Ovary (tissue), 3 donors: ENCODE results near the gene FZD7.

Experiments
- EP300 ChIP-seq: sonication (generic); formaldehyde crosslinking; IDR thresholded peaks from one replicate; pipeline ENCODE4 v1.6.1; 2017; ENCODE audit warnings: antibody characterized with exemption
- POLR2A ChIP-seq: fragments of 450-650 bp; IDR thresholded peaks from one replicate; pipeline ENCODE4 v1.6.1; 2017; ENCODE audit warnings: antibody characterized with exemption, mild to moderate bottlenecking, moderate library complexity
- TF ChIP-seq, protein P1 (sequence below), 3 donors: fragments of 450-650 bp in 2 of 3; fragments of 200-600 bp in 1 of 3; IDR thresholded peaks; one replicate each; pipeline versions ENCODE4 v1.5.1 to v1.8.0; 2016 to 2022; ENCODE audit warnings: antibody characterized with exemption in 3 of 3, mild to moderate bottlenecking in 1 of 3
- donor health status: DM: no; HTN: no; CAD: no.

DNA sequence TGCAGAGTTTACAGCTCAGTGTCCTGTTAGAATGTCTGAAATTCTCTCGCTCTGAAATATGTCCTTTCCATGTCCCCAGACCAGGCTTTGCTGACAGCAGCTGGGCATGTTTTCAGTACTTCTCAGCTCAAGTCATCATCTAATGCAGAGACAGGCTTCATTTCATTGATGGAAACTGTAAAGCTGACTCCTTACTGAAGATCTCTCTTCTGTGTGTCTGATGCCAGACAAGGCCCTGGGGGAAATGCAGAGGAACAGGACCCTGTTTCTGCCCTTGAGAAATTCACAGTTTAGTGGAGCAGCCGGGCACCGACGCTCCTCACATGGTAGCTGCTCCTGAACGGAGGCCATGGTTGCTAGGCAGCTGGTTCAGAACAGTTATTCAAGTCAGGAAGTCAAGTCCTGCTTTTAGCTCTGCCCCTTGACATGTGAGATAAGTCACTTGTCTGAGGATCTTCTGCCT lies 24.6 kb upstream of the FZD7 start:
- TF ChIP-seq, protein P1, sequence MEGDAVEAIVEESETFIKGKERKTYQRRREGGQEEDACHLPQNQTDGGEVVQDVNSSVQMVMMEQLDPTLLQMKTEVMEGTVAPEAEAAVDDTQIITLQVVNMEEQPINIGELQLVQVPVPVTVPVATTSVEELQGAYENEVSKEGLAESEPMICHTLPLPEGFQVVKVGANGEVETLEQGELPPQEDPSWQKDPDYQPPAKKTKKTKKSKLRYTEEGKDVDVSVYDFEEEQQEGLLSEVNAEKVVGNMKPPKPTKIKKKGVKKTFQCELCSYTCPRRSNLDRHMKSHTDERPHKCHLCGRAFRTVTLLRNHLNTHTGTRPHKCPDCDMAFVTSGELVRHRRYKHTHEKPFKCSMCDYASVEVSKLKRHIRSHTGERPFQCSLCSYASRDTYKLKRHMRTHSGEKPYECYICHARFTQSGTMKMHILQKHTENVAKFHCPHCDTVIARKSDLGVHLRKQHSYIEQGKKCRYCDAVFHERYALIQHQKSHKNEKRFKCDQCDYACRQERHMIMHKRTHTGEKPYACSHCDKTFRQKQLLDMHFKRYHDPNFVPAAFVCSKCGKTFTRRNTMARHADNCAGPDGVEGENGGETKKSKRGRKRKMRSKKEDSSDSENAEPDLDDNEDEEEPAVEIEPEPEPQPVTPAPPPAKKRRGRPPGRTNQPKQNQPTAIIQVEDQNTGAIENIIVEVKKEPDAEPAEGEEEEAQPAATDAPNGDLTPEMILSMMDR (IDR thresholded peaks at IDR 0.05), result no peak
- TF ChIP-seq EP300, result no peak
- TF ChIP-seq POLR2A, result no peak
